SIG-M5 treated with dmso at 0.1 percent for 504 hours (cell line): ENCODE measurements around the gene SCARB2.

ENCODE experiments used
- DNase-seq: peaks from one replicate; lab custom pipeline; 2025; ENCODE audit not compliant: unreplicated experiment; lab: John Stamatoyannopoulos, UW

SCARB2 gene

GRCh38 chr4:76226418-76226817 lies 12.8 kb upstream of the SCARB2 start:
- no peak for DNase-seq

GRCh38 chr4:76224171-76224570 lies 10.5 kb upstream of the SCARB2 start:
- DNase-seq, result no peak

- DNase-seq, result peak; percentile 60
Observed at GRCh38 chr4:76219299-76220055, 5.9 kb upstream of the SCARB2 start.

GRCh38 chr4:76216975-76217814 lies 3.6 kb upstream of the SCARB2 start:
- no peak for DNase-seq

GRCh38 chr4:76216524-76216923 lies 2.9 kb upstream of the SCARB2 start:
- no peak for DNase-seq

- no peak for DNase-seq
Observed at GRCh38 chr4:76215077-76215476, 1.5 kb upstream of the SCARB2 start.

- DNase-seq, result no peak
Observed at GRCh38 chr4:76214177-76214675, 602 bp upstream of the SCARB2 start.

GRCh38 chr4:76212851-76213414 lies 691 bp downstream of the SCARB2 start:
- DNase-seq, result peak; percentile 57

GRCh38 chr4:76211769-76212708 lies 1.6 kb downstream of the SCARB2 start:
- DNase-seq, result no peak

GRCh38 chr4:76210452-76210851 lies 3.2 kb downstream of the SCARB2 start:
- DNase-seq, result peak; percentile 48

- DNase-seq, result peak; percentile 57
Observed at GRCh38 chr4:76209881-76210280, 3.7 kb downstream of the SCARB2 start.

GRCh38 chr4:76208005-76208765 lies 5.4 kb downstream of the SCARB2 start:
- no peak for DNase-seq

- DNase-seq, result no peak
Observed at GRCh38 chr4:76207549-76207948, 6.1 kb downstream of the SCARB2 start.

- no peak for DNase-seq
Observed at GRCh38 chr4:76206222-76206942, 7.2 kb downstream of the SCARB2 start.

- DNase-seq, result no peak
Observed at GRCh38 chr4:76205476-76205875, 8.1 kb downstream of the SCARB2 start.

- no peak for DNase-seq
Observed at GRCh38 chr4:76204936-76205335, 8.7 kb downstream of the SCARB2 start.

- no peak for DNase-seq
Observed at GRCh38 chr4:76203541-76203940, 10.1 kb downstream of the SCARB2 start.

- DNase-seq, result no peak
Observed at GRCh38 chr4:76201276-76201675, 12.3 kb downstream of the SCARB2 start.

- peak; percentile 37 for DNase-seq
Observed at GRCh38 chr4:76200771-76201231, 12.8 kb downstream of the SCARB2 start.
